BJ (cell line): ENCODE measurements around the gene ERICH6. TPM values are rescaled to one million over a fixed set of nuclear protein-coding genes. Genes with fewer than 3 reads are reported as not detected.

Experiments used
- CTCF ChIA-PET: fragments of 350-600 bp; formaldehyde crosslinking; extraction: SDS; loops from one replicate; lab custom pipeline; 2021; ENCODE audit warnings: antibody characterized with exemption, inconsistent platforms; lab: Yijun Ruan, JAX
- POLR2A ChIA-PET: fragments of 300-600 bp; sonication (Branson Sonifier 250); formaldehyde crosslinking; extraction: SDS; loops from one replicate; lab custom pipeline; 2021; ENCODE audit warnings: antibody characterized with exemption; lab: Charles Lee
- DNase-seq: peaks from one replicate; pipeline ENCODE4 v3.0.0-alpha.2; 2011; ENCODE audit warnings: low read depth
- H3K27me3 ChIP-seq: 2 replicates; pipeline ENCODE4 v1.6.0; 2011; ENCODE audit warnings: low read length; ENCODE audit not compliant: control insufficient read depth, insufficient read depth
- H3K36me3 ChIP-seq: 2 replicates; pipeline ENCODE4 v1.5.1; 2011; ENCODE audit warnings: low read length; ENCODE audit not compliant: control insufficient read depth, insufficient read depth
- H3K4me3 ChIP-seq: 2 replicates; pipeline ENCODE4 v1.5.1; 2011; ENCODE audit warnings: low read depth, mild to moderate bottlenecking, control low read depth, low read length
- CTCF ChIP-seq: IDR thresholded peaks from 2 replicates; pipeline ENCODE4 v1.5.1; 2011; ENCODE audit warnings: low read depth, mild to moderate bottlenecking, control low read depth, inconsistent platforms, low read length, moderate library complexity; ENCODE audit not compliant: insufficient read depth
- polyA plus RNA-seq: library from polyadenylated mRNA; depleted of rRNA; stranded (reverse); fragments of >200 nt; gene quantifications from 2 replicates; pipeline ENCODE4 v1.2.3, GENCODE V29; 2011

The ERICH6 gene
- polyA plus RNA-seq, 1 experiment = not detected

GRCh38 chr3:150746791-150747590, 43.3 kb upstream of the ERICH6 start:
- Histone ChIP-seq H3K27me3 (no peaks in the 10 kb centered on the region), H3K36me3 (peaks cover 4% of the 10 kb centered on the region), H3K4me3 (no peak overlapping the region)
- TF ChIP-seq CTCF = no peak
- no peak for DNase-seq
- ChIA-PET CTCF (no interaction called here), POLR2A (interaction anchor here (0.7 kb wide), 1 partner anchor 330 kb away, joined by 4 read pairs; no protein-coding TSS in a partner anchor)

GRCh38 chr3:150745832-150746231, 42.1 kb upstream of the ERICH6 start:
- ChIA-PET CTCF (interaction anchor here (0.9 to 1.2 kb wide), 2 partner anchors 17 to 24 kb away, joined by 4 to 5 read pairs; partner anchors contain the start of gene SIAH2), POLR2A (no interaction called here)
- DNase-seq = no peak
- H3K27me3 ChIP-seq = no peaks in the 10 kb centered on the region
- H3K4me3 ChIP-seq = no peak overlapping the region
- peaks cover 7% of the 10 kb centered on the region for H3K36me3 ChIP-seq
- no peak for TF ChIP-seq CTCF

DNA sequence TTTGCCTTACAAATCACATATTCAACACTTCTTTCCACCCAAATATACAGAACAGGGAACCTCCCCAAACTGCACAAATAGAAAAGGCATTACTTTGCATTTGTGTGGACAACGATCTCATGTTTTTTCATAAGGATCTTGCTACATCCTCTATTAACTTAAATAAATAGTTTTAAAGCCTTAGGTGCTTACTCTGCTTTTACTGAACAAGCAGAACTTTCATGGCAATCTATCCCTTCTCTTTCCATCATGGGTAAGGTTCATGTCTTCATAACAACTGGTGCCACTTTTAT, 41.1 kb upstream of the ERICH6 start:
- POLR2A ChIA-PET = no interaction called here
- CTCF ChIA-PET = no interaction called here

GRCh38 chr3:150744041-150744918, 40.6 kb upstream of the ERICH6 start:
- CTCF ChIA-PET = no interaction called here
- Histone ChIP-seq H3K27me3 (no peaks in the 10 kb centered on the region), H3K36me3 (peaks cover 9% of the 10 kb centered on the region), H3K4me3 (no peak overlapping the region)
- DNase-seq = no peak
- no peak for TF ChIP-seq CTCF
- POLR2A ChIA-PET = interaction anchor here (0.6 kb wide), 1 partner anchor 17 kb away, joined by 3 read pairs; no protein-coding TSS in a partner anchor

More for the DNA sequence above, 41.1 kb upstream of the ERICH6 start:
- H3K4me3 ChIP-seq = no peak overlapping the region
- TF ChIP-seq CTCF = no peak
- peaks cover 9% of the 10 kb centered on the region for H3K36me3 ChIP-seq
- H3K27me3 ChIP-seq = no peaks in the 10 kb centered on the region
- no peak for DNase-seq

- peaks cover 9% of the 10 kb centered on the region for H3K36me3 ChIP-seq
- ChIA-PET POLR2A (no interaction called here), CTCF (interaction anchor here (1.0 kb wide), 1 partner anchor 15 kb away, joined by 4 read pairs; no protein-coding TSS in a partner anchor)
- H3K27me3 ChIP-seq = no peaks in the 10 kb centered on the region
- no peak overlapping the region for H3K4me3 ChIP-seq
- no peak for TF ChIP-seq CTCF
- no peak for DNase-seq
Measured at GRCh38 chr3:150743508-150743907, 39.8 kb upstream of the ERICH6 start.
